Fibroblast of upper back skin (primary cell): Measurements from ENCODE around the gene COX20.

Experiments
- DNase-seq: peaks from one replicate; pipeline ENCODE4 v3.0.0-alpha.2; 2013

COX20 gene

GRCh38 chr1:244854166-244854565 is 18.7 kb downstream of the COX20 start:
- DNase-seq: no peak

- no peak for DNase-seq
Observed at GRCh38 chr1:244854865-244855578, 19.6 kb downstream of the COX20 start.

GRCh38 chr1:244857761-244858160 is 22.3 kb downstream of the COX20 start:
- DNase-seq: no peak

- no peak for DNase-seq
Observed at GRCh38 chr1:244858357-244858756, 22.9 kb downstream of the COX20 start.

- DNase-seq: no peak
Observed at GRCh38 chr1:244860078-244860477, 24.6 kb downstream of the COX20 start.

- no peak for DNase-seq
Observed at GRCh38 chr1:244860914-244861610, 25.6 kb downstream of the COX20 start.

- no peak for DNase-seq
Observed at GRCh38 chr1:244861683-244862082, 26.2 kb downstream of the COX20 start.

- DNase-seq: no peak
Observed at GRCh38 chr1:244862354-244862698, 26.9 kb downstream of the COX20 start.

GRCh38 chr1:244862699-244863490 is 27.4 kb downstream of the COX20 start:
- DNase-seq: peak; percentile 94

GRCh38 chr1:244863491-244864252 is 28.2 kb downstream of the COX20 start:
- no peak for DNase-seq

GRCh38 chr1:244864253-244865027 is 29.0 kb downstream of the COX20 start, which contains the start of gene HNRNPU:
Gene HNRNPU, minus strand, starts transcription at chr1:244864543. Its CDS starts 236 bp downstream, at chr1:244864307.
- DNase-seq: peak; percentile 97

GRCh38 chr1:244865028-244865371 is 29.5 kb downstream of the COX20 start:
- peak; percentile 27 for DNase-seq

GRCh38 chr1:244865820-244866219 is 30.4 kb downstream of the COX20 start:
- no peak for DNase-seq

- DNase-seq: no peak
Observed at GRCh38 chr1:244866355-244866754, 30.9 kb downstream of the COX20 start.

GRCh38 chr1:244868484-244869363 is 33.3 kb downstream of the COX20 start:
- no peak for DNase-seq

- DNase-seq: no peak
Observed at GRCh38 chr1:244869364-244869827, 33.9 kb downstream of the COX20 start.

GRCh38 chr1:244869950-244870349 is 34.5 kb downstream of the COX20 start:
- no peak for DNase-seq

GRCh38 chr1:244874974-244875579 is 39.6 kb downstream of the COX20 start:
- DNase-seq: no peak

GRCh38 chr1:244876228-244876910 is 40.9 kb downstream of the COX20 start:
- no peak for DNase-seq

GRCh38 chr1:244878681-244879080 is 43.2 kb downstream of the COX20 start:
- no peak for DNase-seq
